DMS 273 (cell line): ENCODE results near the gene PDHX.

Experiments used
- DNase-seq: peaks from one replicate; lab custom pipeline; 2025; ENCODE audit not compliant: unreplicated experiment; lab: John Stamatoyannopoulos, UW

PDHX gene

GRCh38 chr11:34953955-34954354 is 37.5 kb downstream of the PDHX start:
- DNase-seq, result no peak

DNA sequence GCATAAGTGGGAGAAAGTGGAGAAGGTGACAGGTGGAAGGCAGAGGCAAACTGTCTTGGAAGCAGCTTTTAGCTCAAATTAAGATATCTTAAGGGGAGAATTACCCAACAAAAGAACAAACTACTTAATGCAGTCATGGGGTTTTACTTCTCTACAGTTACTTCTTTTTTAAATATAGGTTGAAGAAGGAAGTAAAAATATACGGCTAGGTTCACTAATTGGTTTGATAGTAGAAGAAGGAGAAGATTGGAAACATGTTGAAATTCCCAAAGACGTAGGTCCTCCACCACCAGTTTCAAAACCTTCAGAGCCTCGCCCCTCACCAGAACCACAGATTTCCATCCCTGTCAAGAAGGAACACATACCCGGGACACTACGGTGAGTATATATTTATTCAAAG is 40.8 kb downstream of the PDHX start:
- DNase-seq, result no peak

DNA sequence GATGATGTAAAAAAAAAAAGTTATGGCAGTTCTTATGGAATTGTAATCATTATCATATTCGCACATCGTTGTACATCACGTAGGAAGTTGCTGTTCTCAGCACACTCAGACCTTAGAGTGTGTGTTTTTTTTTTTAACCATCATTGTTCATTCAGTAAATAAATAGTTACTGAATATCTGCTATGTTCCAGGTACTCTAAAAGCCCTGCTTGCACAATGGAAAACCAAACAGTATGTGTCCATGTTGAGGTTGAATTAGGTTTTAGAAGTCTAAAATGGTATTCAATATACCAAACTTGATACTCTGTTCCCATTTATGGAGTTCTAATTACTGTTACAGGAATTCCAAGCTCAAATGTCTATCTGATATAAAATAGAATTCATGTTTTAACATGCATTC is 41.2 kb downstream of the PDHX start:
- no peak for DNase-seq

GRCh38 chr11:34959770-34960169 is 43.4 kb downstream of the PDHX start:
- DNase-seq, result no peak

GRCh38 chr11:34960277-34960676 is 43.9 kb downstream of the PDHX start:
- DNase-seq, result no peak

- DNase-seq, result no peak
Observed at GRCh38 chr11:34962034-34962433, 45.6 kb downstream of the PDHX start.

- no peak for DNase-seq
Observed at GRCh38 chr11:34963351-34963750, 46.9 kb downstream of the PDHX start.

- DNase-seq, result no peak
Observed at GRCh38 chr11:34964610-34965331, 48.4 kb downstream of the PDHX start.

DNA sequence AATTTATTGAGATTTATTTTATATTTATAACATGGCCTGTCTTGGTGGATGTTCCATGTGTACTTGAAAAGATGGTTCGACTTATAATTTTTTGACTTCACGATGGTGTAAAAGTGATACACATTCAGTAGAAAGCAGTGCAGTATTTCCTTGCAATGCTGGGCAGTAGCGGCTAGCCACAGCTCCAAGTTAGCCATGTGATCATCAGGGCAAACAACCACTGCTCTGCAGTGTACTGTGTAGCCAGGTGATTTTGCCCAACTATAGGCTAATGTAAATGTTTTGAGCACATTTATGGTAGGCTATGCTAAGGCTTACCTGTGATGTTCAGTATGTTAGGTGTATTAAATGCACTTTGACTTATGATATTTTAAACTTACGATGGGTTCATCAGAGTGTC is 52.4 kb downstream of the PDHX start:
- no peak for DNase-seq

DNA sequence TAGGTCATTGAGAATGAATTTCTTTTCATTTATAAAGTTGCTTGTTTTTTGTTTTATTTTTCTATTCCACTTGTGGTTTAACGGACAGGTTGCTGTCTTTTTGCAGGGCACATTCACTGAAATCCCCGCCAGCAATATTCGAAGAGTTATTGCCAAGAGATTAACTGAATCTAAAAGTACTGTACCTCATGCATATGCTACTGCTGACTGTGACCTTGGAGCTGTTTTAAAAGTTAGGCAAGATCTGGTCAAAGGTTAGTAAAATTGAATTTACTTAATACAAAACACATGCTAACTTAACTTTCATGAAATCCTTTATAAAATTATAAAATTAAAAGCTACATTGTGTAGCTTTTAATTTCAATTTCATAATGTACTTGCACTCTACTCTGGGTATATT is 53.6 kb downstream of the PDHX start:
- DNase-seq, result no peak

- DNase-seq, result no peak
Observed at GRCh38 chr11:34970480-34970879, 54.1 kb downstream of the PDHX start.

DNA sequence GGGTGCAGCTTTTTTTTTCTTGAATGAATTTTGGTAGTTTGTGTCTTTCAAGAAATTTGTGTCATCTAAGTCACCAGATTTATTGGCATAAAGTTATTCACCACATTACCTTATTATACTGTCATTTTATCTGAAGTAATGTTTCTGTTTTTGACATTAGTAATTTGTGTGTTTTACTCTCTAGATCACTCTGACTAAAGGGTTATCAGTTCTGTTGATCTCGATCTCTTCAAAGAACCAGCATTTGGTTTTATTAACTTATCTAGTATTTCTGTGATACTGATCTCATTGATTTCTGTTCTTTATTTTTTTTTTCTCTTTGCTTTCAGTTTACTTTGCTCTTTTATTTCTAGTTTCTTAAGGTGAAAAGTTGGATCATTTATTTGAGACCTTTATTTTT is 55.5 kb downstream of the PDHX start:
- DNase-seq, result no peak

- DNase-seq, result no peak
Observed at GRCh38 chr11:34972366-34972765, 55.9 kb downstream of the PDHX start.

DNA sequence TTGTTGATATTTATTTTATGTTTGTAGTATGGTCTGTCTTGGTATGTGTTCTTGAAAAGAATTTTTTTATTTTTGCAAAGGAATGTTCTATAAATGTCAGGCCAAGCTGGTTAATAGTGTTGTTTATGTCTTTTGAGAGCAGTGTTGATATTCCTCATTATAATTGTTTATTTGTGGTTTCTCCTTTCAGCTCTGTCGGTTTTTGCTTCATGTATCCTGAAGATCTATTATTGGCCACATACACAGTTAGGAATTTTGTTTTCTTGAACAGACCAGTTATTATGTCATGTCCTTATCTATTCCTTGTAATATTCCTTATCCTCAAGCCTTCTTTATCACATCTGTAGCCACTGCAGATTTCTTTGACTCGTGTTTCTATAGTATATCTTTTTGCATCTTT is 56.5 kb downstream of the PDHX start:
- no peak for DNase-seq

GRCh38 chr11:34975482-34975881 is 59.1 kb downstream of the PDHX start:
- no peak for DNase-seq

GRCh38 chr11:34976496-34977088 is 60.2 kb downstream of the PDHX start:
- no peak for DNase-seq

DNA sequence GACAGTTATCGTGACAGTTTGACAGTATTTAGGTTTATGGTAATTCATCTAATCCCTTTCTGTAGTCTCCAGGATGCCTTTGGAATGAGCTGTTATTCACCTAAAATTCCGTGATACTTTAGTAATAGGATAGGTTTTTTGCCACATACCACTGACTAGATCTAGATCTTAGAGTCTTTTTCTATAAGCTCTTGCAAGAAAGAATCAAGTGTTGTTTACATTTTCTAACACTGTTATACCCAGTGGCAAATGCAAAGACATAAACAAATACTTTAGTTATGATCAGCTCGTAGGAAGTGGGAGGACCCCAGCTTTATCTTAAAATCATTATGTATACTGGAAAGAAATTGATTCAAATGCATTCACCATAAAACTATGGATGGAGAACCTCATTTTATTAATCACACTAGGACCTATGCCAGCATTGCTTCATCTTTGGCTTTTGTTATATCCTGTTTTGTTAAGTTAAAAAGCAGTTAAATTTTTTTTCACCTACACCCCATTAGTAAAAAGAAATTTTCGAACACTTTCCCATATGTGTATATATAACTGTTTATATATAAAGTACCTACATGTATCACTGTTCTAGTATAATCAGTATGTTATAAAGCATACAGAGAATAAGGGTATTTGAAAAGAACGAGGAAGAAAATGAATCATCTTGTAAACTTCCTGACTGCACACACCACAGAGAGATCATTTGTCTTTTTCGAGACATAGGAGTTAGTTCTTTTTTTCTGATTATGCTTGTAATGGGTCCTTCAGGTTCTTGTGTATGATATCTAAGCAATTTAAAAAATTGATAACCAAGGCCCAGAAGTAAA is 60.9 kb downstream of the PDHX start:
- no peak for DNase-seq

DNA sequence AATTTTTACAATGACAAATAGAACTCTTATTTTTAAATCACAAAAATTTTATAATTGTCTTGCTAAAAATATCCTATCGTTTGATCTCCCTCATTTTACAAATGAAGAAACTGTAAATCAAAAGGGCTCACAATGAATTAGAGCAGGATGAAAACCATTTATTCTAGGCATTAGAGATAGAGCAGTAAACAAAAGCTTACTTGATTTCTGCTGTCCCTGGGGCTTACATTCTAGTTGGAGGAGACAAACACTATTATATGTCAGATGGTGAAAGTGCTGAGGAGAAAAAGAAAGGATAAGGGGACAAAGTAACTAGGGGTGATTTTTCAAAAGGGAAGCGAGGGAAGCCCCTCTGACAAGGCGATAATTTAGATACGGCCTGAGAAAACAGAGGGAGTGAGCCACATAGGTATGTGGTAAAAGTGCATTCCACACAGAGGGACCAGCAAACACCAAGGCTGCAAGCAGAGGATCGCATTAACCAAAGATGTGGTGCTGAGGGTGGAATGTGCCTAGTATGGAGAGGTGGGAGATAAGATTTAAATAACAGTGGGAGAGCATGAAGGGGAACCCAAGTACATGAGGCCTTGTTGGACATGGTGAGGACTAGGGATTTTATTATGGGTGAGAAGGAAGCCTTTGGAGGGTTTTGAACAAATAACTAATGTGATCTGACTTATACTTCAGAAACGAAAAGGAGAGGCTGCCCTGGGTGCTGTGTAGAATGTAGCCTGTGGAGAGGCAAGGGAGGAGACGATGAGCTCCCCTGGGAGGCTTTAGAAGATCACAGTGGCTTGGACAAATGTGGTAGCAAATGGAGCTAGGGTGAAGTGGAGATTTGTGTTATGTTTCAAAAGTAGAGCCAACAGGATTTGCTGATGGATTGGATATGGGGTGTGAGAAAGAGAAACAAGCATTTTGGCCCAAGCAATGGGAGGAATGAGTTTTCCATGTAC is 62.1 kb downstream of the PDHX start:
- DNase-seq, result no peak

DNA sequence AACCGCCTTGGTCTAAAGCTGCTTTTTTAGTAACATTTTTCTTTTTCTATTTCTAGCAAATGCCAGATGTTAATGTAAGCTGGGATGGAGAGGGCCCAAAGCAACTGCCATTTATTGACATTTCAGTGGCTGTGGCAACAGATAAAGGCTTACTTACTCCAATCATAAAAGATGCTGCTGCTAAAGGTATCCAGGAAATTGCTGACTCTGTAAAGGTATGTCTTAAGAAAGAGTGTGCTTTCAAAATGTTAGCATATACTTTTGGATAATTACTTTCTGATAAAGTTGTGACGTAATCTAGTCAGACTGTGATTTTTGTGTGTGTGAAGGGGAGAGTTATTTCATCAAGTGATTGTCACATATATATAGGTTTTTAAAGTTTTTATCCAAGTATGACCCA is 68.1 kb downstream of the PDHX start:
- DNase-seq, result no peak

DNA sequence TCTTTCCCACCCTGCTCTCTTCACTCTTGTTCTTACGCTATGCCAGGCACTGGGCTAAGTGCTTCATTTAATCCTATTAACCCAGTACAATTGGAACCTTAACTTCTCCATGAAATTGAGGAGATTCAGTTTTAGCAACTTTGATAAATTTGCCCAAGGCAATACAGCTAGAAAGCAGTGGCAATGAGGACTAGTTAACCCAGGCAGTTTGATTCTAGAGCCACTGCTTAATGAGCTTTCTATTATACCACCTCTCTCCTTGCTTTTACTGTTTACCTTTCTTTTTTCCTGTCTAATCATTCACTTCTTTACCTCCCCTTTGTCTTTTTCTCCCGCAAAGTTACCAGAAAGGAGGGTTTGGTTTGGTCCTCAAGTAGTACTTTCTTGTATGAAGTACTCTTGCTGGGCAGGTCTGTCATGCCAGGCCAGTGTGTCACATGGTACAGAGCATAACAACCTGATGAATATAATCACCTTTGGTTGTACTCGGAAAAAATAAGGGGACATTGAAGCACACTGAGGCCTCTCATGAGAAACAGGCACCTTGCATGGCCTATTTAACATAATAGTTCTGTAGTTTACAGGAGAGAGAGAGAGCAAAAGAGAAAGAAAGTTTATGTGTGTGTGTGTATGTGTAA is 70.6 kb downstream of the PDHX start:
- no peak for DNase-seq

DNA sequence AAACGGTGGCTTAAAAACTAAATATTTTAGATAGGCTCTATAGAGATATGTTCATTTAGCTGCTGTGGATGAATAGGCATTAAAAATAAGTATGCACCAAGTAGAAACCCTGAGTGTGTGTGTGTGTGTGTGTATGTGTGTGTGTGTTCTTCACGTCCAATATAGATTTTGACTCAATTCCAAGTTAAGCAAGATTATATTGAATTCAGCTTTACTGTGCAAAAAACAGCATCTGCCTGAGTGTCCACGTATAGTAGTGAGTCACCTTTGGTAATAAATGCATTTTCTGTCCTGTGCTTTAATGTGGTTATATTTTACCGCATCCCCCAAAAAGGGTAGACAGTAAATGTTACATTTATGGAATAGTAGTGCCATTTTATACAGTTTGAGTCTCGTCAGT is 71.2 kb downstream of the PDHX start:
- DNase-seq, result no peak
